Loucy (cell line): ENCODE measurements around the gene LDAH.

ENCODE experiments used
- CTCF ChIP-seq: fragments of 200-600 bp; sonication (generic); conservative IDR thresholded peaks from 2 replicates; pipeline ENCODE4 v1.5.1; 2014; ENCODE audit warnings: mild to moderate bottlenecking, antibody characterized with exemption, low read length
- EZH2phosphoT487 ChIP-seq: fragments of 200-600 bp; IDR thresholded peaks from 2 replicates; pipeline ENCODE4 v1.6.1; 2018; ENCODE audit warnings: antibody characterized with exemption, mild to moderate bottlenecking, moderate library complexity, borderline replicate concordance

GRCh38 chr2:20678780-20679179 lies 144.1 kb downstream of the LDAH start:
- TF ChIP-seq CTCF (no peak), EZH2phosphoT487 (no peak)
